Cardiac fibroblast (primary cell): Measurements from ENCODE around the gene PPP1R15A.
A peak's percentile ranks its signal among the peaks of the same experiment; 100 is the strongest.

Source experiments
- DNase-seq, 2 donors: peaks; one replicate each; pipeline versions ENCODE4 v3.0.0 to v3.0.0-alpha.2; 2010; ENCODE audit warnings: low read depth in 2 of 2
- H3K4me3 ChIP-seq, 2 donors: replicated peaks in 1 of 2; 1 replicate in 1 of 2; 2 replicates in 1 of 2; pipeline ENCODE4 v1.5.1; 2011; ENCODE audit warnings: low read depth in 2 of 2, low read length in 2 of 2, mild to moderate bottlenecking in 2 of 2, moderate library complexity in 1 of 2
- TF ChIP-seq, protein P1 (sequence below): IDR thresholded peaks from one replicate; pipeline ENCODE4 v1.5.1; 2011; ENCODE audit warnings: low read depth, mild to moderate bottlenecking, low read length, inconsistent platforms

The PPP1R15A gene

GRCh38 chr19:48872182-48872883 is at the start of gene PPP1R15A:
TSS of gene PPP1R15A (plus strand) at chr19:48872421. CDS start at chr19:48873234, 813 bp downstream.
- peak within 1 kb of the TSS; percentile 99 to 100 for H3K4me3 ChIP-seq
- TF ChIP-seq, protein P1, sequence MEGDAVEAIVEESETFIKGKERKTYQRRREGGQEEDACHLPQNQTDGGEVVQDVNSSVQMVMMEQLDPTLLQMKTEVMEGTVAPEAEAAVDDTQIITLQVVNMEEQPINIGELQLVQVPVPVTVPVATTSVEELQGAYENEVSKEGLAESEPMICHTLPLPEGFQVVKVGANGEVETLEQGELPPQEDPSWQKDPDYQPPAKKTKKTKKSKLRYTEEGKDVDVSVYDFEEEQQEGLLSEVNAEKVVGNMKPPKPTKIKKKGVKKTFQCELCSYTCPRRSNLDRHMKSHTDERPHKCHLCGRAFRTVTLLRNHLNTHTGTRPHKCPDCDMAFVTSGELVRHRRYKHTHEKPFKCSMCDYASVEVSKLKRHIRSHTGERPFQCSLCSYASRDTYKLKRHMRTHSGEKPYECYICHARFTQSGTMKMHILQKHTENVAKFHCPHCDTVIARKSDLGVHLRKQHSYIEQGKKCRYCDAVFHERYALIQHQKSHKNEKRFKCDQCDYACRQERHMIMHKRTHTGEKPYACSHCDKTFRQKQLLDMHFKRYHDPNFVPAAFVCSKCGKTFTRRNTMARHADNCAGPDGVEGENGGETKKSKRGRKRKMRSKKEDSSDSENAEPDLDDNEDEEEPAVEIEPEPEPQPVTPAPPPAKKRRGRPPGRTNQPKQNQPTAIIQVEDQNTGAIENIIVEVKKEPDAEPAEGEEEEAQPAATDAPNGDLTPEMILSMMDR, result no peak
- peak; percentile 99 for DNase-seq

DNA sequence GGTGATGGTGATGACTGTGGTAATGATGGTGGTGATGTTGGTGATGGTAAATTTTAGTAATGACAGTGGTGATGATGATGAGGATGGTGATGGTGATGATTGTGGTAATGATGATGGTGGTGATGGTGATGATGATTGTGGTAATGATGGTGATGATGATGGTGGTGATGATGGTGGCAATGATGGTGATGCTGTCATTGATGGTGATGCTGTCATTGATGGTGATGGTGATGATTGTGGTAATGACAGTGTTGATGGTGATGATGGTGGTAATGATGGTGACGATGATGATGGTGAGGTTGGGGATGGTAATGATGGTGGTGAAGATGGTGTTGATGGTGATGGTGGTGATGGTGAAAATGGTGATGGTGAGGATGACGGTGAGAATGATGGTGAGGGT is 49.7 kb upstream of the PPP1R15A start:
- no peak for DNase-seq
- TF ChIP-seq, protein P1, result no peak
- H3K4me3 ChIP-seq, result no peak overlapping the region

DNA sequence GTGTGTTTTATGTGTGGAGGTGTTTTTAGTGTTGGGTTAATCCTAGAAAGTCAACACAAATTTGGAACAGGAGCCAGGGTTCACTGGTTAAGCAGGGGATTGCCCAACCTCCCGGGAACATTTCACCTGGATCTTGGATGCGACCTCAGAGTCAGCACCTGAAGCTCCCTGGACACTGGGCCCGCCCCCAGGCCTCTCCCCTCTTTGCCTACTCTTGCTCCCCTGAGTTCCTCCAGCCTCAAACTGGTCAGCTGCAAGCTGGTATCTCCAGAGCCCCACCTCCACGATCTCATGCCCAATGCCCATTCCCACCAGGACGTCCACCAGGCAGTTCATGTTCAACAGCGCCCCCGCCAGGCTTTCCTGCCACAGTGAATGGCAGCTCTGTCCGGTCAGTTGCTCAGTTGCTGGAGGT is 45.6 kb upstream of the PPP1R15A start:
- TF ChIP-seq, protein P1, result peak; percentile 15
- H3K4me3 ChIP-seq, result no peak overlapping the region
- DNase-seq, result no peak

GRCh38 chr19:48830088-48830487 is 42.1 kb upstream of the PPP1R15A start:
- TF ChIP-seq, protein P1, result no peak
- DNase-seq, result no peak
- H3K4me3 ChIP-seq, result no peak overlapping the region

DNA sequence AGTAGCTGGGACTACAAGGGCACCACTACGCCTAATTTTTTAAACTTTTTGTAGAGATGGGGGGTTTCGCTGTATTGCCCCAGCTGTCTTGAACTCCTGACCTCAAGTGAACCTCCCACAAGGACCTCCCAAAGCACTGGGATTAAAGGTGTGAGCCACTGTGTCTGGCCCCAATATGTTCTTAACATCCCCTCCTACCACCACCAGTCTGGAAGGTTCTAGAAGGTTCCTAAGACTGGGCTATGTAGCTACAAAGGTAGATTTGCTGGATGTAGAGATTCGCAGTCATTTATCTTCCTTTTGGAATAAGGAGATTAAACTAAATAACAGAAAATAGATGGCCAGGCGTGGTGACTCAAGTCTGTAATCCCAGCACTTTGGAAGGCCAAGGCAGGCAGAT is 41.3 kb upstream of the PPP1R15A start:
- TF ChIP-seq, protein P1, result no peak
- no peak overlapping the region for H3K4me3 ChIP-seq
- no peak for DNase-seq

DNA sequence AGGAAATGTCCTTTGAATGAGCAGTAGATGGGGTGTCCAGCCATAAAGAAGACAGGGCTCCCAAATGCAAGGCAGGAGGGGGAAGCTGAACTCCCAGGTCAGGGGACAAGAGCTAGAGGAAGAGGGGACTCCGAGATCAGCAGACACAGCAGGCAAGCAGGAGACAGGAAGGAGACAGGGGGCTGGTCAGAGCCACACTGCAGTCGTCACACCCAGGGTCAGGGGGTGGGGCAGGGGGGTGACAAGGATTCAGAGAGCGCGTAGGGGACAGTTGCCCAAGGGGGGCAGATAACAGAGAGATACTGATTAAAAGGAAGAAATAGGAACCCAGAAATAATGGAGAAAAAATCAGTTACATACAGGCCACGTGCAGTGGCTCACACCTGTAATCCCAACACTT is 39.2 kb upstream of the PPP1R15A start:
- TF ChIP-seq, protein P1, result no peak
- no peak for DNase-seq
- no peak overlapping the region for H3K4me3 ChIP-seq

- no peak overlapping the region for H3K4me3 ChIP-seq
- DNase-seq, result no peak
- TF ChIP-seq, protein P1, result no peak
Observed at GRCh38 chr19:48833977-48834376, 38.2 kb upstream of the PPP1R15A start.
